GM23338 (cell line): Measurements from ENCODE around the gene DNAH17. TPM values are rescaled to one million over a fixed set of nuclear protein-coding genes. Genes with fewer than 3 reads are reported as not detected.

Experiments used
- ATAC-seq: fragments of 200-7000 bp; cut with Tn5 transposase; 3 replicates; pipeline ENCODE4 v1.9.1; 2020
- DNase-seq: peaks from one replicate; pipeline ENCODE4 v3.0.0-alpha.2; 2015; ENCODE audit warnings: low spot score
- H2AFZ ChIP-seq: fragments of 200-600 bp; sonication (generic); 2 replicates; pipeline ENCODE4 v1.8.0; 2016; ENCODE audit warnings: antibody characterized with exemption, mild to moderate bottlenecking, moderate library complexity
- H3F3A ChIP-seq: fragments of 200-600 bp; sonication (generic); replicated peaks from 2 replicates; pipeline ENCODE4 v1.8.0; 2017; ENCODE audit warnings: antibody characterized with exemption, mixed run types, low read depth
- H3K27ac ChIP-seq: fragments of 200-600 bp; sonication (generic); 2 replicates; pipeline ENCODE4 v1.6.1; 2016; ENCODE audit warnings: low read depth
- H3K27me3 ChIP-seq: fragments of 200-600 bp; sonication (generic); 2 replicates; pipeline ENCODE4 v1.8.0; 2016; ENCODE audit warnings: mild to moderate bottlenecking, mixed run types, moderate library complexity; ENCODE audit not compliant: insufficient read depth
- H3K36me3 ChIP-seq: fragments of 200-600 bp; sonication (generic); 2 replicates; pipeline ENCODE4 v1.8.0; 2016; ENCODE audit warnings: mild to moderate bottlenecking; ENCODE audit not compliant: insufficient read depth
- H3K4me1 ChIP-seq: fragments of 200-600 bp; sonication (generic); 2 replicates; pipeline ENCODE4 v1.8.0; 2016; ENCODE audit warnings: mild to moderate bottlenecking, moderate library complexity; ENCODE audit not compliant: insufficient read depth
- H3K4me2 ChIP-seq: fragments of 200-600 bp; sonication (generic); 2 replicates; pipeline ENCODE4 v1.7.1; 2017; ENCODE audit warnings: mixed run types
- H3K4me3 ChIP-seq: fragments of 200-600 bp; sonication (generic); 2 replicates; pipeline ENCODE4 v1.6.1; 2016; ENCODE audit warnings: mixed run types
- H3K79me2 ChIP-seq: fragments of 200-600 bp; sonication (generic); replicated peaks from 2 replicates; pipeline ENCODE4 v1.8.0; 2017; ENCODE audit warnings: mild to moderate bottlenecking; ENCODE audit not compliant: insufficient read depth
- H3K9me2 ChIP-seq: fragments of 200-600 bp; sonication (generic); 2 replicates; pipeline ENCODE4 v1.8.0; 2017; ENCODE audit not compliant: insufficient read depth
- H4K20me1 ChIP-seq: fragments of 200-600 bp; sonication (generic); replicated peaks from 2 replicates; pipeline ENCODE4 v1.8.0; 2017; ENCODE audit warnings: mild to moderate bottlenecking; ENCODE audit not compliant: insufficient read depth
- H3K27ac Mint-ChIP-seq: 2 replicates; pipeline ENCODE4 v1.8.0; 2020; ENCODE audit warnings: inconsistent platforms, mild to moderate bottlenecking, moderate library complexity, mixed read lengths
- H3K27me3 Mint-ChIP-seq: 3 replicates; pipeline ENCODE4 v1.8.0; 2022; ENCODE audit warnings: low read depth, mild to moderate bottlenecking, moderate library complexity, mixed read lengths, inconsistent platforms; ENCODE audit not compliant: insufficient read depth, poor library complexity
- H3K36me3 Mint-ChIP-seq: 3 replicates; pipeline ENCODE4 v1.8.0; 2021; ENCODE audit warnings: low read depth, mild to moderate bottlenecking, inconsistent platforms, moderate library complexity, mixed read lengths
- H3K4me1 Mint-ChIP-seq: 3 replicates; pipeline ENCODE4 v1.8.0; 2020; ENCODE audit warnings: mild to moderate bottlenecking, inconsistent platforms, mixed read lengths
- H3K4me3 Mint-ChIP-seq: 3 replicates; pipeline ENCODE4 v1.8.0; 2021; ENCODE audit warnings: moderate library complexity, mild to moderate bottlenecking, inconsistent platforms, mixed read lengths
- H3K9me3 Mint-ChIP-seq: 3 replicates; pipeline ENCODE4 v1.8.0; 2020; ENCODE audit warnings: moderate library complexity, mild to moderate bottlenecking, inconsistent platforms, mixed read lengths
- CTCF ChIP-seq, 2 experiments: fragments of 200-600 bp in 1 of 2; sonication (generic) in 1 of 2; conservative IDR thresholded peaks; 2 replicates each; pipeline versions ENCODE4 v1.5.1 to v1.6.1; 2016 to 2017; ENCODE audit warnings: antibody characterized with exemption in 2 of 2, low read depth in 2 of 2, mild to moderate bottlenecking in 2 of 2, moderate library complexity in 1 of 2
- ETS1 ChIP-seq: IDR thresholded peaks from 2 replicates; pipeline ENCODE4 v1.6.1; 2016; ENCODE audit warnings: antibody characterized with exemption
- JUNB ChIP-seq: IDR thresholded peaks from one replicate; pipeline ENCODE4 v1.6.1; 2016; ENCODE audit warnings: antibody characterized with exemption; ENCODE audit not compliant: unreplicated experiment
- REST ChIP-seq: IDR thresholded peaks from one replicate; pipeline ENCODE4 v1.6.1; 2018; ENCODE audit warnings: antibody characterized with exemption; ENCODE audit not compliant: unreplicated experiment
- STAT1 ChIP-seq: IDR thresholded peaks from one replicate; pipeline ENCODE4 v1.6.1; 2016; ENCODE audit warnings: antibody characterized with exemption; ENCODE audit not compliant: unreplicated experiment
- ZNF114 ChIP-seq: fragments of 250-450 bp; sonication (Bioruptor Pico); IDR thresholded peaks from 2 replicates; pipeline ENCODE4 v1.5.0; 2020; ENCODE audit warnings: mild to moderate bottlenecking, moderate library complexity
- ZNF462 ChIP-seq: fragments of 250-450 bp; sonication (Bioruptor Pico); IDR thresholded peaks from 2 replicates; pipeline ENCODE4 v1.5.0; 2020; ENCODE audit warnings: mild to moderate bottlenecking, moderate library complexity
- polyA plus RNA-seq: library from polyadenylated mRNA; unstranded; fragments of >200 nt; fragmentation: Nextera tagmentation; extraction: Ambion mirVana; gene quantifications from 2 replicates; pipeline ENCODE4 v1.2.1, GENCODE V29; 2016
- total RNA-seq: library from RNA; depleted of rRNA; stranded (reverse); fragments of >200 nt; shearing (Covaris generic); gene quantifications from 2 replicates; pipeline ENCODE4 v1.2.3, GENCODE V29; 2014

DNAH17 gene
- total and polyA plus RNA-seq, 2 experiments from 2014 or later = 0.59 to 2.0 TPM

DNA sequence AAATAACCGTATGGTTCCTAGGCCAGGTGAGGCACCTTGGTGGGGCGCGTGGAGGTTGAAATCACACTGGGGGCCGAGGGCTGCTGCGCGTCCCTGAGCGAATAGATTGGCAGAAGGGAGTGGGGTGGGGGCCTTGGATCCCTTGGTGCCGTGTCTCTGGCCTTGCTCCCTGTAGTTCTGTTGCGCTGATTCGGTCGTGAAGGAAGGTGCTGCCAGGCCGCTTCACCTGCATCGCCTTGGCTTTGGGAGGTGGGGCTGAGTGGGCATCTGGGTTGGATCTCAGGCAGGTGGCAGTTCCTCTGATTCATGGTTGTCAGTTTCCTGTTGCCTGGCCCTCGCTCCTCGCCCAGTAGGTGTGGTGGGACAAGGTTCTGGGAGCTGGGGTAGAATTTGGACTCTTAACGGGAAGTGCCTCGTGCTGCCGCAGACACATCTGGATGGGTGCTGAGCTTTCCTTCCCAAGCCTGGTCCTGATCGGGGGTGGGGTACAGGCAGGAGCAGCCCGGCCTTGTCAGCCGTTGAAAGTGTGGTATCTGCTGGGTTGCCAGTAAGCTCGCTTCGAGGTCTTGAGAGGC, 168.6 kb downstream of the DNAH17 start (continued):
- no peak for TF ChIP-seq ZNF462

DNA sequence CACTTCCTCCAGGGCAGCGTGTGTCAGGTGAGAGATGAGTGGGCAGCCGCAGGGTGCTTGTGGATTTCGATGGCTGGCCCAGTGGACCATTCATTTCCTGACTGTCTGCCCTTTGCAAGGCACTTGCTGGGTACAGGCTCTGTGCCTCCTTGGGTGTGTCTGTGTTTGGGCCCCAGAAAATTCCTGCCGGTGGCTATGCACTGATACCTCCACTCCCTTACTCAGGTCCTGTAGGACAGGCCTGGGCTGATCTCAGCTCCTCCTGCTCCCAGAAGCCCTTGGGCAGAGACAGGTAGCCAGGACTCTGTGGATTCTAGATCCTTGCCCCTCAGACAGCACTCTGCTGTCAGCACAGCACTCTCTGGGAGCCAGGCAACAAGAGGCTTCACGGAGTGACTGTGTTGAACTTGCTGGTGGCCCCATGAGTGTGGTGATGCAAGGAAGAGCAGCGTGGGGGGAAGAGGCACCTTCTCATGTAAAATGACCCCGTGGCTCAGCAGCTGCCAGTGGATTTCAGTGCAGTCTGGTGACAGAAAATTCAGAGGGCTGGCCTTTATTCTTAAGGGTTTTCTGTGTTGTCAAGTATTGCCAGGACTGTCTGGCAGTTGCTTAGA, 169.7 kb downstream of the DNAH17 start:
- Mint-ChIP-seq H3K27ac (peak overlapping the region; percentile 40; the same call in 1 of the 2 replicates), H3K4me3 (no peak overlapping the region; the same call in 2 of the 3 replicates), H3K4me1 (peaks cover 22% of the 10 kb centered on the region), H3K9me3 (no peaks in the 10 kb centered on the region), H3K36me3 (peaks cover 40% of the 10 kb centered on the region), H3K27me3 (peaks cover 17% of the 10 kb centered on the region)
- H3K36me3 ChIP-seq = peaks cover 18% of the 10 kb centered on the region
- no peak overlapping the region for H3K4me3 ChIP-seq
- H2AFZ ChIP-seq = no peak overlapping the region
- peaks cover 3% of the 10 kb centered on the region; the same call in 1 of the 2 replicates for H3K4me1 ChIP-seq
- no peak for DNase-seq
- H3F3A ChIP-seq = peaks cover 12% of the 10 kb centered on the region; the same call in 1 of the 2 replicates
- H3K27me3 ChIP-seq = no peaks in the 10 kb centered on the region
- peaks cover 84% of the 10 kb centered on the region for H3K79me2 ChIP-seq
- no peaks in the 10 kb centered on the region for H3K9me2 ChIP-seq
- no peak for ATAC-seq
- peak overlapping the region; percentile 32; the same call in 1 of the 2 replicates for H3K27ac ChIP-seq
- no peak overlapping the region for H3K4me2 ChIP-seq
- peaks cover 24% of the 10 kb centered on the region for H4K20me1 ChIP-seq
- TF ChIP-seq CTCF (conservative IDR thresholded peaks at IDR 0.05; ENCODE audit: low read depth in 2 of 2) = no peak
- no peak for TF ChIP-seq ETS1
- TF ChIP-seq REST = no peak
- TF ChIP-seq ZNF114 = no peak
- TF ChIP-seq JUNB = no peak
- no peak for TF ChIP-seq STAT1
